ENCODE results near the gene CLVS2.
A peak's percentile ranks its signal among the peaks of the same experiment; 100 is the strongest.

The CLVS2 gene

DNA sequence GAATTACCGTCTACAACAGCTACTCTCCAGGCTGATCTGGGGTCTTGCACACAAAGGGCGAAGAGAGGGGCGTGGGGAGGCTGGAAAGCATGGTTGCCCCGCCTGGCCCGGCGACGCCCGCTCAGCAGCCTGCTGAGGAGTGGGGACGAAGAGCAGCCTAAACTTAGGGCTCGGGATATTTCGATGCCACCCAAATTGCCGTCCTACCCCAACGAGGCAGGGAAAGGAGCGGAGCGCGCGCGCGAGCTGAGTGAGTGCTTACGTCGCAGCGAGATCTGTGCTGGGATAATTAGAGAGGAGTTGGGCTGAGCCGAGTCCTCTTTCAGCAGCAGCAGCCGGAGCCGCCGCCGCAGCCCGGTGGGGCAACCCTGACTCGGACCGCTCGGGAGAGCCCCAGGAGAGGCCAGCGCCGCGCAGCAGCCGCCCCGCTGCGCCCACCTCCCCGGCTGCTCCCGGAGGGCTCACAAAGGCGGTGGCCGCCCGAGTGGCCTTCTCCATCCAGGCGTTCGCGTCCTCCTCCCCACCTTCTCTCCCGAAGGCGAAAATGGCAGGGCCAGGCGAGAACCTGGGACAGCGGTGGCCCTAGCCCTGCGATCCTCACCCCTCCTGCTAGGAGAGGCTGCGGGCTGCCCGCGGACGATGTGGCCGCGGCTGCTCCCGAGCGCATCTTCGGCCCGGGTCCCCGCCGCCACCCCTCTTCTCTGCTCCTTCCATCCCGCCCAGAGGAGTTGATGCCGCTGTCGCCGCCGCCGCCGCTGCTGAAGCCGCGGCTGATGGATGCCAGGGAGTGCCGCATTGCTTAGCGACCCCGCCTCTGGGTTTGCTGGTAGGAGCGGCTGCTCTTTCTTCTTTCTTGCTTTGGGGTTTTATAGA lies at the start of gene CLVS2:
TSS of gene CLVS2 (plus strand) at position 315 of the 873 bp plus-strand sequence. CDS start 1,543 bp downstream, outside the sequence.
- DNase-seq, result no peak

DNA sequence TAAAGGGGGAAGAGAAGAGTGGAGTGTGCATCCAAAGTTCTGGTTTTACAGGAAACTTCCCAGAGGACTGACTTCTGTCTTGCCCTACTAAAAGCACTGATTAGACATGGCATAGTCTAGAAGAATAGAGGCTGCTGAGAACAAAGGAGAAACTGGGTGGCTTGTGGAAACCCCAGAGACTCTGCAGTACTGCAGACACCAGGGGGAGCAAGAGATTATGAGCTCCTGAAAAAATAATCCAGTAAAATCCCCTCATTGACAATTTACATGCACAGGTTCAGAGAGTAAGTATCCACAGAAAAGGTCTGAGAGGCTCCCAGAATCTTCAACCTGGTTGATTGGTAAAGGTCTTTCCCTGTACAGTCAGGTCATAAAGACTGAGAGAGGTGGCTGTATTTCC lies 48.7 kb upstream of the CLVS2 start:
- peak; percentile 8 for DNase-seq

GRCh38 chr6:122953766-122954165 lies 42.3 kb upstream of the CLVS2 start:
- no peak for DNase-seq

- DNase-seq, result no peak
These were observed 39.7 kb upstream of the CLVS2 start for GRCh38 chr6:122956376-122956775.

GRCh38 chr6:122962000-122962624 lies 33.9 kb upstream of the CLVS2 start:
- no peak for DNase-seq

- no peak for DNase-seq
These were observed 26.0 kb upstream of the CLVS2 start for GRCh38 chr6:122969999-122970533.

GRCh38 chr6:122977180-122977579 lies 18.9 kb upstream of the CLVS2 start:
- no peak for DNase-seq

DNA sequence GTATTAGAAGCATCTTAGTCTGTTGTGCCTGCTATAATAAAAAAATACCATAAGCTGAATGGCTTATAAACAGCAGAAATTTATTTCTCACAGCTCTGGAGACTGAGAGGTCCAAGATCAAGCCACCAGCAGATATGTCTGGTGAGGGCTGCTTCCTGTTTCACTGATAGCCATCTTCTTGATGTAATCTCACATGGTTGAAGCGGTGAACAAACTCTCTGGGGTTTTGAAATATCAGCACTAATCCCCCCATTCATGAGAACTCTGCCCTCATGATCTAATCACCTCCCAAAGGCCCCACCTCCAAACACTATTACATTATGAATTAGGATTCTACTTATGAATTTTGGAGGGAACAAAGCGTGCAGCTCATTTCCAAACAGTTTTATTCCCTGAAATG lies 11.6 kb upstream of the CLVS2 start:
- DNase-seq, result no peak

GRCh38 chr6:122994256-122994655 lies 1.8 kb upstream of the CLVS2 start:
- DNase-seq, result no peak

DNA sequence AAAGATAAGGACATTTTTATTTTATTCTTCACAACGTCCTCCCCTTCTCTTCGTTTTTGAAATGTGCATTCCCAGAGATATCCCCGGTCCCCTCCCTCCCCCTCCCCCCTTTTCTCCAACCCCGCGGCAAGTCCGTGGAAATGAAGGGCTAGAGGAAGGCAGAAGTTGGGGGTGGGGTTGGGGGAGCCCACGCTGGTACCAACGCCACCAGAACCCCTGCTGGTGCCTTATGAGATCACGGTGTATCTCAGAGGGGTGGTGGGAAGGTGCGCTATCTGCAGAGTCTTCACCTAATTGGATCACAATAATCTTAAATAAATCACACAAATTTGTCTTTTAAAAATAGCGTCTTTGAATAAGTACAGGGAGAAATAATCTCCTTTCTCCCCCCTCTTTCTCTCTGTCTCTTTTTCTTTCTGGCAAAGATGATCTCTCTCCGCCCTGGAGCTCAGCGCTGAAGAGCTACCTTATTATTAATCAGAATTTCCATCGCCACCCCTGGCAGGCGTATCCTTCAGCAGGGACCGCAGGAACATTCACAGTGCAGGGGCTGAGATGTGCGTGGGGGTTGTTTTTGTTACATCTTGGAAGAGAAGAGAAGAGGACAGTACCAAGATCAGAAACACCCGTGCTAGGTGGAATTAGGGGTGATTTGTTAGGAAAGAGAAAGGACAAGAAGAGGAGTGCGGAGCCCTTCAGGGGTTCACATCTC lies 915 bp downstream of the CLVS2 start:
- DNase-seq, result no peak

DNA sequence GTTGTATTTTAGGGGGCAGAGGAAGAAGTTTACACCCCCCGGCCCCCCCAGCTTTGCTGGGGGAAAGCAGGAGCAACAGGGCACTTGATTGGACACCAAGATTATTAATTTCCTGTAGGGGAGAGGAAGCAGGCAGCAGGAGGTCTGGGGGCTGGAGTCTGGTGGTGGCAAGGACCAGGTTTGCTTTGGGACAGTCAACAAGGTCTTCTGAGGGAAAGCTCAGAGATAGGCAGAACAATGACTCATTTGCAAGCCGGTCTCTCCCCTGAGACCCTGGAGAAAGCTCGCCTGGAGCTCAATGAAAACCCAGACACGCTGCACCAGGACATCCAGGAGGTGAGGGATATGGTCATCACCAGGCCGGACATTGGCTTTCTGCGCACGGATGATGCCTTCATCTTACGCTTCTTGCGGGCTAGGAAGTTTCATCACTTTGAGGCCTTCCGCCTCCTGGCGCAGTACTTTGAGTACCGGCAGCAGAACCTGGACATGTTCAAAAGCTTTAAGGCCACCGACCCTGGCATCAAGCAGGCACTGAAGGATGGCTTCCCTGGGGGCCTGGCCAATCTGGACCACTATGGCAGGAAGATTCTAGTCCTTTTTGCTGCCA lies 1.6 kb downstream of the CLVS2 start:
- no peak for DNase-seq

GRCh38 chr6:122998403-122998975 lies 2.5 kb downstream of the CLVS2 start:
- DNase-seq, result no peak

GRCh38 chr6:123000244-123000770 lies 4.3 kb downstream of the CLVS2 start:
- no peak for DNase-seq

DNA sequence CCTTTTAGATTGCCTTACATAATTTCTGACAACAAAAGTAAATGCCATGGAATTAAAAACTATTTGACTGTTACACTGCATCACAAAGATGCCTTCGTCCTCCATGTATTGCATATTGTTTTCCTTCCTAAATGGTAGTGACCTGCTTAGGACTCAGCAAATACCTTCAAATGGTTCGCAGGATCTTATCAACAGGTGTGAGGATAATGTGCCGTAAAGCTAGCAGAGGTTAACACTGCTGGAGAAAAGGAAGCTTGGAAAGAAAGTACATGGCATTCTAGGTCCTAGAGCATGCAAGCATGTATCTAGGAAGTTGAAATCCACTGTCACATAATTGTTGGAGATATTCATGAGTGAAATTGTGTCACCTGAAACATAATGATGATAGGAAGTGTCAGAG lies 5.5 kb downstream of the CLVS2 start:
- no peak for DNase-seq

- DNase-seq, result no peak
These were observed 11.8 kb downstream of the CLVS2 start for GRCh38 chr6:123007885-123008284.

DNA sequence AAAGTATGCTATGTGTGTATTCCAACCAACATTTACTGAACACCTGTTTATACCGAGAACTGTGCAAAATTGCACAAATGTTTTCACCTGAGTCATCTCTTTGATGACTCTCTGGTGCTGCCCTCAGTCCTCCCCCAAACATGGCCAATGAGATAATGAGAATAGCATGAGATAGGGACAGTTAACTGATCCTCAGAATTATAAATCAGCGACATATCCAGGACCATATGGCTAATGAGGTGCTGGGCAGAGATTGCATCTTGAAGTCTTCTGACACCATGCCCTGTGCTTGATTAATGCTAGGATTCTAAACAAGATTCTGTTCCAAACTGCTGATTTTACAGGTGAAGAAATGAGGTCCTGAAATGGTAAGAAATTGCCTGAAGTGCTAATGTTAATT lies 13.0 kb downstream of the CLVS2 start:
- DNase-seq, result no peak

GRCh38 chr6:123014835-123015234 lies 18.8 kb downstream of the CLVS2 start:
- DNase-seq, result no peak

DNA sequence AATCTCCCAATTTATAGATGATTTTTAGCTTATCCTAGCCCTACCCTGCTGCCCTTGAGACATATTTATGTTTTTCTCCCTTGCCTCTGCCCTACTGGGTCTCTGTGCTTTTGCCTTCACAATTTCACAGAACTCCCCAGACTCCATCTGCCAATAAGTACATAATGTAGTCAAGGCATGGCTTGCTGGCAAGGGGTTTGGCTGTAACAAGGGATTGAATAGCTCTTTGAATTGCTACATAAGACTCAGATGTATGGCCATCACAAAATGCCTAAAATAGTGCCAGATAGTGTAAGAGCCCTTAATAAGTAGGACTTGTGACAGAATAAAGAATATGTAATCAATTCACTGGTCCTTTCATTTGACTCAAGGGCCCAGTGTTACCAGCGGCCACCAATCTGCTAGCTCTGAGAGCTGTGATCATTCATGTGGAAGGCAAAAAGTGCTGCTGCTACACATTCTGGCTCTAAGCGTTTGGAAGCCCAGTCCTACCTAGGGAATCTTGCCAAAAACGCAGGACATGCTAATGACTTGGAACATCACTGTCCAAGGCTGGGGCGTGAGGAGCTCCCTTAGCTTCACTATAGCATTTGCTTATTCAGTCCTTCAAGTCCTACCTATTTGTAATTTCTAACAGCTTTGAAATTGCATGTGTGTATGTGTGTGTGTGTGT lies 20.5 kb downstream of the CLVS2 start:
- peak; percentile 70 for DNase-seq

DNA sequence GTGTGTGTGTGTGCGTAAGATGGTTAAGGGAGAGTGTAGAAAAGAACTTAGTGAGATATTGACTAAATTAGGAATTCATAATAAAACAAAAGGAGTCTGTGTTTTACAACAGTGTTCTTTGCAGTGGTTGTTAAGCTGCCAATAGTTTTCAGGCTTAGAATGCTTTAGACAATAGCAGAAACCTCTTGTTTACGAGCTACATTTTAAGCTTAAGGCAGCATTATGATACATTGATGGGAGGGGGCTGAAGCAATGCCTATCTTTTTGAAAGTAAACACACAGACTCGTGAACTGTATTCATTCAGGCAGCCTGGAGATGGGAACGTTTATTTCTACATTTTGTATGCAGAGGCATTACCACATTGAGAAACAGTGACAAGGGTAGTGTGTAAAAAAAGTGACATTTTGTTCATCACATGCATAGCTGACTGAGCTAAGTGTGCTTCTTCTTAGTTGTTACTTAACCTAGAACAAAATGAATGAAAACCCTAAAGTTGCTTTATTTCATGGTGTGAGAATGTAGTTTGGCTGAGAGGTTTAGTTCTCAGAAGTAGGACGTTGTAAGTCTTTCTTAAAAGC lies 21.2 kb downstream of the CLVS2 start:
- DNase-seq, result peak; percentile 60

GRCh38 chr6:123022975-123023374 lies 26.9 kb downstream of the CLVS2 start:
- no peak for DNase-seq

DNA sequence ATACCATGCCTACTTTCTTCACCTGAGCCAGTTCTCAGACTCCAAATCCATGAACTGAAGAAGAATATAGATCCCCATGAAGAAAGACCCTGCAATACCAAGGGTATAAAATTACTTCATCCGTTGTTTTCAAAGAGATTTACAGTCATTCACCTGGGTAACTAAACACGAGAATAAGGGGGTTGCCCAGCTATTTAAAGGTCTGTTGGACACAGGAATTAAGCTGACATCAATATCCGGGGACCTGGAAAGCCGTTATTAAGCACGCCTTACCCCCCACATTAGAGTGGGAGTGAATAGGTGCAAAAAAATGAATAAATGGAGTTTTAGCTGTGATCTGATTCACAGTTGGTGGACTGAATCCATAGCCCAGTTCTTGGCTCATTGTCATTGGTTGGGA lies 28.9 kb downstream of the CLVS2 start:
- no peak for DNase-seq
